CD4-positive, alpha-beta T cell treated with Interleukin-15 for 4 hours (primary cell): ENCODE results near the gene HS3ST5.

Source experiments
- DNase-seq: peaks from one replicate; pipeline ENCODE4 v3.0.0-alpha.2; 2020; ENCODE audit warnings: low spot score

HS3ST5 gene

GRCh38 chr6:114195027-114195365 is 147.8 kb downstream of the HS3ST5 start:
- DNase-seq: no peak

GRCh38 chr6:114194362-114195026 is 148.3 kb downstream of the HS3ST5 start:
- DNase-seq: no peak

DNA sequence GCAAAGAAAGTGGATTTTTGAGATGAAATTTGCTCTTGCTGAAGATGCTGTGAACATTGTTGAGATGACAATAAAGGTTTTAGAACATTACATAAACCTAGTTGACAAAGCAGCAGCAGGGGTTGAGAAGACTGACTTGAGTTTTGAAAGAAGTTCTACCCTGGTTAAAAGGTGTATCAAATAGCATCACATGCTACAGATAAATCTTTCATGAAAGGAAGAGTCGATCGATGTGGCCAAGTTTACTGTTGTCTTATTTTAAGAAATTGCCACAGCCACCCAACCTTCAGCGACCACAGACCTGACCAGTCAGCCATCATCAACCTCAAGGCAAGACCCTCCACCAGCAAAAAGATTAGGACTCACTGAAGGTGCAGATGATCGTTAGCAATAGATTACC is 155.3 kb downstream of the HS3ST5 start:
- no peak for DNase-seq

DNA sequence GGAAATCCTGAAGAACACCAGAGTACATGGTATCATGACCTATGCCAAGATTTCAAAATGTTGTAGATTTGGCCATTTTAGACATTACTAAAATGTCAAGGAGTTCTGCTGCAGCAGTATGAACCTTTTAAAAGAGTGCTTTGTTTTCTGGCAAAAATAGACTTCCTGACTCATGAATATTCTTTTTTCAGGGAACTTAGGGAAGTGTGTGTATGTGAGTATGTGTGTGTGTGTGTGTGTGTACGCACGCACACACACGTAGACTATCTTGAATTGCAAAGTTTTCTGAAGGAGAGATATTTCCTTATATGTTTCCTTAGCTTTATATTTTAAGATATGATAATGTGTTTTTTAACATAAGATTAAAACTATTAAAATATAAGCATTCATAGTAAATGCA is 161.2 kb downstream of the HS3ST5 start:
- DNase-seq: no peak

DNA sequence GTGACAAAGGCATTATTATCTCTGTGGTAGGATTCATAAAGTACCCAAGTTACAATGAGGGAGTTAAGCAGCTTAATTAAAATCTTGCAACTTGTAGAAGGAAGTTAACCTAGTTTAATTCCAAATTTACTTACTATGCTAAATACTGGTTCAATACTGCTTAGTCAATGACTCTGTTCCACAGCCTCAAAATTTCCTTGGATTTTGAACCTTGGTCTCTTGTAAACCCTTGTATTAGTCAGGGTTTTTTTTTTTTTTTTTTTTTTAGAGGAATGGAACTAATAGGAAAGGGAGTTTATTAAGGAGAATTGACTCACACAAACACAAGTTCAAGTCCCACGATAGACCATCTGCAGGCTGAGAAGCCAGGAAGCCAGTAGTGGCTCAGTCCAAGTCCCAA is 163.4 kb downstream of the HS3ST5 start:
- no peak for DNase-seq

DNA sequence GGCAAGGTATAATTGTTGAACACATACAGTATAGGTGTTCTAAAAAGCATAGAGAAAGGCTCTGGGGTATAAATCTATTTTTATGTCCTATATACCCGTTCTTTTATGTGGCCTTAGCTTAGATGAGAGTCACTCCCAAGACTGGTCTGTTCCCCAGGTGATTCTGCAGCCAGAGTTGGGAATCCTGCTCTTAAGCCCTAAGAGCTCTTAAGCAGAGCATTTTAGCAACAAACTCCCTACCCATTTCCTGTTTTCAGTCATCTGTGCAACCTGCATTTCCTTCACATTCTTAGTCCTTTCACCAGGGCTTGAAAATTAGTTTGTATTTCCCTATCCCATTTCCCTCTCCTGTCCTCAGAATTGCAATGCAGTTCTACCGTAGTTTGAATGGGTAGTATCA is 166.1 kb downstream of the HS3ST5 start:
- DNase-seq: no peak

DNA sequence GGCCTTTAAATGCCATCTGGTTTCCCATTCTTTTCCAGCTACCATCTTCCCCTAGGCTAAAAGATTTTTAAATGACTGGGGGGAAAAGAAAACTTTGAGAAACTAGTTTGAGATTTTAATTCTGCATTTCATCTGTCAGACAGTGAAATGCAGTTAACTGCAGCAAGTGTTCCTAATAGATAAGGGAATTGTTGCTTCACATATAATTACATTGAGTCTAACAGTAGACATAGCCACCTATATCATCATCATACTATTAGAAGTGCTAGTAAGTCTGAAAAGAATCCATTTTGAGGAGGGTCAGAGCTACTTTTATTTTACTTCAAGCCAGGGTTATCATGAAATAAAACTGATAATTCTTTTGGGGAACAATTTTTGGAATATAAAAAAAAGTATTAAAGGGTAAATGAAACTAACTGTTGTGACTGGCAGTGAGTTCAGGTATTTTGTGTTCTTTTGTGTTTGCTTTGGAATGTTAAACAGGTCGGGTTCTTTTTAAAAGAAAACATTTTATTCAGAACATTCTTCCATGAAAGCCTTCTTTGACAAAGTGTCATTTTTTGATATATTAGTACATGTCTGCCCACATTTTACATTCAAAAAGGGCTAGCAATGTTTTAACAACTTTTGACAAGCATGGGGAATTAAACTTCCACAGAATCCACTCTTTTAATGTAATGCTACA is 170.1 kb downstream of the HS3ST5 start:
- DNase-seq: no peak

DNA sequence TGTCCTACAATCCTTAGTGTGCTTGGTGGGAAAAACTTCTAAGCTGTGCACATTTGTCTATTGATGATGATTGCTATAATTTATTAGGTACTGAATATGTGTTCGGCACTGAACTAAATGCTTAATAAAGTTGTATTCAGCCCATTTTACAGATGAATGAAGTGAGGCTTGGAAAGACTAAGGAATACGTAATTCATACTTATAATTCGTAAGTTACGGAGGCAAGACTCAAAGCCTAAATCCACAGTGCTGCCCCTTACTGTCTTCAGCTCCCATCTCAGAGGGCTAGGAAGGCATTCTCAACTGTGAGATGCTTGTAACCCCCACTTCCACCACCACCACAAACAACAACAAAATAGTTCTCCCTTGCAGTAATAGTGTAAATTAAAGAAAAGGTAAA is 171.3 kb downstream of the HS3ST5 start:
- DNase-seq: no peak

DNA sequence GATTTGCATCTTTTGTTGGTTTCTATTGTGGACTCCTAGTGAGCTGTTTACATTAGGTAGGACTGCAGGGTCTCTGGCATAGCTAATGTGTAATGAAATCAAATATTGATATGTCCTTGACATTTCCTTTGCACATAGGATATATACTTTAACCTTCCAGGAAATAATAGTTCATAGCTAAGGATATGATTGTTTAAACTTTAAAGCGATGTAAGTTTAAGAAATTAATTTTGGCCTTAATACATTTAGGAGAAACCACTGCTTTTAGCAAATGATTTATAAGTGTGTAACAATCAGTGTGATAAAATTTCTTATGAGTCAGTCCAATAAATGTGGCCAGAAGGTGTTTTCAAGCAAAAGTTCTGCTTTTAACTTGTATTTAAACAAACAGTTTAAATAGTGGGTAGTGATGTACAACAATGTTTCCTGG is 171.8 kb downstream of the HS3ST5 start:
- no peak for DNase-seq

DNA sequence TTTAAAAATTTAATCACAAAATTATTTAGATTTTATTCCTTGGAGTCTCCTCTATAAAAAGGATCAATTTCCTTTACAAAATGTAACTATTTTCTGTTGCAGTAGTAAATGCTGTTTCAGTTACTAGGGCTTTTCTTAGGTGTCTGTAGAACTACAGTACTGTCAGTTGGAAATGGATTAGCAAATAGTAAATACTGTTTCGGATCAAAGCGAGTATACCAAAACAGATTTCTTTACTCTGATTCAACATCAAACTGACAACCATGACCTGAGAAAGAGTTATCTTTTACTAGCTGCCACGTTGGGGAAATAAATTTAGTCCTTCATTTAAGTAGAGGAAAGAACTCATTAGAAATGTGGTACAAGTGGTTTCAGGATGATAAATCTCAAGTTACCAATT is 172.5 kb downstream of the HS3ST5 start:
- no peak for DNase-seq

DNA sequence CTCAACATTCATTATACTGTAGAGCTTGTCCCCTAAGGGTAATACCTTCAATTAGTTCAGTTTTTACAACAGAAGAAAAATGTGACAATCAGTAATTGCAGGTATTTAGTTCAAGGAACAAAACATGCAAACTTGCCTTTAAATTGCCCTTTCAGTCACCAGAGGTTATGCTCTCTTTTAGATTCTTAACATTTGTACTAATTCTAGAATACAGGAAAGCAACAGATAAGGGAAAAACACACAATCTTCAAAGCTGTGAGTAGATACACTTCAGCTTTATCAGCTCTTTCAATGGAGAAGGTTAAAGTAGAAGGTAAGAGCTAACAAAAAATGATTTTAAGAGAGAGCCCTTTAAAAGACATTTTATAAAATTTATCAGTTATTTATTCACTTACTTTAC is 173.1 kb downstream of the HS3ST5 start:
- DNase-seq: no peak

DNA sequence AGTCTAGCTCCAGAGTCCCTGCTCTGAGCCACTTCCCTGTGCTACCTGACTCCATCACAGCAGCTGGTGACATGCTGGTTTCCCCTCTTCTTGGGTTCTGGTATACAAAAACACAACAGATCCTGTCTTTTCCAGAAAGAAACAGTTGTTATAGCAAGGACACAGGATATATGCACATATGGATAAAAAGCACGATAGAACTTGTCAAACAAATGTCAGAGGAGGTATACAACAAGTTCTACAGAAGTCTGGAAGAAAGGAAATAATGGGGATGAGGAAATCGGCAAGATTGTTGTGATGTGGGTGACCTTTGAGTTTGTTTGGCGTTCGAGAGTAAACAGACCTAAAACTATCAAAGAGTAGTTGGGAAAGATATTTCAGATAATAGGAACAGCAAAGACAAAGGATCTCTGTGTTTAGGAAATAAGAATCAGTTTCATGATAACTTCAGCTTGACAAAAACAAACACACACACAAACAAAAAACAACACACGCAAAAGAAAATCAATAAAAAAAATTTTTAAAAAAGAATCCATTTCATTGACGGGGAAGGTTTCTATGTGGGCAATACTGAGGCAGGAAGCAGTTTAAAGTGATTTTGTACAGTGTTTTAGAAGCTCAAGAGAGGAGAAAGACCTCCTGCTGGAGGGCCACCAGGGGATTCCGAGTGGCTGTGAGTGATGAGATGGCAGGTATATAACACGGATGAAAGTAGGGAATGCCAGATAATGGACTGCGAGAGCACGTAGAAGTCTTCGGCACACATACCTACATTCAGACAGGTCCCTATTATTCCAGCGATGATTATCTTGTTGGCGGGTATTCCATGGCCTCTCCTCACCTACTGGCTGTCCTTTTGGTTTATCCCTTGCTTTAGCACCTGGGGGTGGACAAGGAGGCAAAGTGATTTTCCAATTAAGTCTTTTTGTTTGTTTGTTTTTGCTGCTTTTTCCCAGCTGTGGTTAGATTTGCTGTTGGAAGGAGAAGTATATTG is 174.9 kb downstream of the HS3ST5 start:
- DNase-seq: no peak

DNA sequence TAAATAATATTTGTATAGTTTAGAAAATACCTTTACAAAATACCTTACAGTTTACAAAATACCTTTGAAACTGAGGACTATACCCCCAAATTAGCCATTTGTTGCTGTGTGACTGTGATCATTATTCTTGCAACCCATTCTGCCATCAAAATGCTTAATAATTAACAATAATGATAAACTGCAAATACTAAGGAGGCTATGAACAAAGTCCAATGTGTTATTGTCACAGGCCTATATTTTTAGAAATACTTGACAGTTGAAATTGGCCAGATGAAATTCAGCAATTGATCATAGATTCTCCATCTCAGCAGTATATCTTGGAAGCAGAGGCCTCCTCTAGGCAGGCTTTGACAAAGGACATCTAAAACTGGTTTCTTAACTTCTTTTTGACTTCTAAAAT is 178.6 kb downstream of the HS3ST5 start:
- no peak for DNase-seq

GRCh38 chr6:114162691-114163347 is 180.0 kb downstream of the HS3ST5 start:
- DNase-seq: no peak

- DNase-seq: no peak
Observed at GRCh38 chr6:114160881-114161280, 181.9 kb downstream of the HS3ST5 start.

GRCh38 chr6:114159727-114160126 is 183.1 kb downstream of the HS3ST5 start:
- DNase-seq: no peak

GRCh38 chr6:114158838-114159694 is 183.8 kb downstream of the HS3ST5 start:
- no peak for DNase-seq

DNA sequence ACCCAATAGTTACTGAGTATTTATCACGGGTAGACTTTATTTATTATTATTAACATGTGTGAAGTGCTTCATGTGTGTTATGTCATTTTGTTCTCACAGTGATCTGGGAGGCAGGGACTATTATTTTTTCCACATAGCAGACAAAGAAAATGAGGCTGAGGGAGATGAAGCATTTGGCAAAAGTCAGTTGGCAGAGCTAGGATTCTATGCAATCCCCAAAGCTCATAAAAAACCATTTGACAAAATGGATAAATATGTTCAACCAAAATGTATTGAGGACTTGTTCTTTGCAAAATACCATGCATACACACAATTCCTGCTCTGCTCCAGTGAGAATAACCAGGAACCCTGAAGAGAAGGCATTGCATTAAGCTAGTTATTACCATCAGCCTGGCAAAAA is 184.4 kb downstream of the HS3ST5 start:
- no peak for DNase-seq

DNA sequence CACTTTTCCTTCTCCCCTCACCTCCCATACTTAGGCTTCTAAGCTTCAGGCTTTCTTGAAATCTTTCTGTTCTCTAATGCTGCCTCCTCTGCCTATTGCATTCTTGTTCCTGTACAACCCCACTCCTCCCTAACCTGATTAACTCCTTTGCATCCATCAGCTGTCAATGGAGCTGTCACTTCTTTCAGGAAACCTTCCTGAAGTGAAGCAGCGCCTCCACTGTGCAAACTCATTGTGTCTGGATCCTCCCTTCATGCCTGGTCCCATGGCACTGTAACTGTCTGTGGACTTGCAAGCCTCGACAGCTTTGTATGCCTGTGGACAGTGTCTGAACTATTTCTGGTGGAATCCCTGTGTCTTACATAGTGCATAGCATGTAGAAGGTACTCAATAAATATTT is 185.0 kb downstream of the HS3ST5 start:
- DNase-seq: no peak

GRCh38 chr6:114155763-114156162 is 187.1 kb downstream of the HS3ST5 start:
- no peak for DNase-seq

DNA sequence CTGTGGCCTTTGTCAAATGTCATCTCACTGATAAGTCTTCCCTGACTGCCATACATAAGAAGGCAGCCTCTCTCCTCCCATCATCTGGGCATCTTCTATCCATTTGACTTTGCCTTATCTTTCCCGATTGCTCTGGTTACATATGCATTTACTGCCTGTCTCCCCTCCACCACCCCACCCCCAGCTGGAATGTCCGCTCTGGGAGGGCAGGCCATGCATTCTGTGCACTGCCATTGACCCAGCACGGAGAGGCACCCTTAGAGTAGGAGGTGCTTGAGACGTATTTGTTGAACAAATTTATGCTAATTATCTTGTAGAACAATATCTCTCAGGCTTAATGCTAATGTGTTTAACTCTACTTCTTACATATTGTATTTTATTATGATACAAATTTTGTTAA is 188.0 kb downstream of the HS3ST5 start:
- no peak for DNase-seq
